HG03066 (cell line): ENCODE results near the gene PLK5.
"Not testable (repeated sequence)": the region's sequence is repeated elsewhere in the genome, so short reads cannot be mapped to it uniquely, and the experiment has no call there.

Source experiments
- ATAC-seq: cut with Tn5 transposase; IDR thresholded peaks from one replicate; pipeline ENCODE4 v1.9.1; 2021; ENCODE audit warnings: low read depth; ENCODE audit not compliant: unreplicated experiment

PLK5 gene

DNA sequence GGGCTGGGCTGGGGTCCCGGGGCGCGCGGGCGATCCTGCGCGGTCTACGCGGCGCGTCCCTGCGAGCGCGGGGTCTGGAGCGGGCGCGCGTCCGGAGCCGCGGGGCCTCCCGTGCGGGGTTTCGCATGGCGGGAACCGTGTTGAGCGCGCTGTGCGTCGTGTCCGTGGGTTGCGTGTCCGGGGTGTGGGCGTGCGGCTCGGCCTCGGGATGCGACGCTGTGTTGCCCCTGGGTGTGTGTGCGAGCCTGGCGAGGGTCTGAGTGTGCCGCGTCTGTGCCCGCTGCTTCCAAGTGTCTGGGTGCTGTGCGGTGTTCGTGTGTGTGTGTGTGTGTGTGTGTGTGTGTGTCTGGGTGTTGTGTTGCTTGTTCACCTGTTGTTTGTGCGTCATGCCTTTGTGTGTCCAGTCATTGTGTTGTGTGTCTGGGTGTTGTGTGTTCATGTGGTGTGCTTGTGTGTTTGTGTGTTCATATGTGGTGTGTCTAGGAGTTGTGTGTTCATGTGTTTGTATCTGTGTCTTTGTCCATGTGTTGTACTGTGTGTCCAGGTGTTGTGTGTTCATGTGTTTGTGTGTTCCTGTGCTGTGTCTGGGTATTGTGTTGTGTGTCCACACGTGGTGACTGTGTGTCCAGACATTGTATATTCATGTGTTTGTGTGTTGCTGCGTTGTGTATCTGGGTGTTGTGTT is 552 bp downstream of the PLK5 start:
- ATAC-seq = no peak

DNA sequence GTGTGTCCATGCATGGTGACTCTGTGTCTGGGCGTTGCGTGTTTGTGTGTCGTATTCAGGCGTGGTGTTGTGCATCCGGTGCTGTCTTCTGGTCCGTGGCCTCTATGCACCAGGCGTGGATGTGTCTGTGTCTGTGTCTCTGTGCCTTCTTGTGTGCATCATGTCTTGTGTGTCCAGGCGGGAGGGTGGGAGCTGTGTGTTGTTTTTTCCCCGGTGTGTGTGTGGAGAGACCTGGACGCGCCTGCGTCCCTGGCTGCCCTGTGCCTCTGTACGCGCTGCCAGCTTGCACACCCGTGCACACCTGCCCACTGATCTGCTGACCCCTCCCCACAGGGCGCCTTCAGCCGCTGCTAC is 1.1 kb downstream of the PLK5 start:
- ATAC-seq = no peak

DNA sequence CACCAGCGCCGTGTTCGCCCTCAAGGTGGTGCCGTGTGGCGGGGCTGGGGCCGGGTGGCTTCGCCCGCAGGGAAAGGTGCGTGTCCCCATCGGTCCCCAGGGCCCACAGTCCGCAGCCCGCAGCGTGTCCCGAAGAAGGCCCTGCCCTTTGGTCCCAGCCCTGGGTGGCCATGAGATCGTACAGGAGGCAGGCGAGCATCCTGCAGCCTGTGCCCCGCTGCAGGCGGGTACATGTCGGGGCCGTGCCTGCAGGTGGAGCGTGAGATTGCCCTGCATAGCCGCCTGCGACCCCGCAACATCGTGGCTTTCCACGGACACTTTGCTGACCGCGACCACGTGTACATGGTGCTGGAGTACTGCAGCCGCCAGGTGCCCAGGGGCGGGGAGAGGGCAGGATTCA is 1.5 kb downstream of the PLK5 start:
- ATAC-seq = no peak

DNA sequence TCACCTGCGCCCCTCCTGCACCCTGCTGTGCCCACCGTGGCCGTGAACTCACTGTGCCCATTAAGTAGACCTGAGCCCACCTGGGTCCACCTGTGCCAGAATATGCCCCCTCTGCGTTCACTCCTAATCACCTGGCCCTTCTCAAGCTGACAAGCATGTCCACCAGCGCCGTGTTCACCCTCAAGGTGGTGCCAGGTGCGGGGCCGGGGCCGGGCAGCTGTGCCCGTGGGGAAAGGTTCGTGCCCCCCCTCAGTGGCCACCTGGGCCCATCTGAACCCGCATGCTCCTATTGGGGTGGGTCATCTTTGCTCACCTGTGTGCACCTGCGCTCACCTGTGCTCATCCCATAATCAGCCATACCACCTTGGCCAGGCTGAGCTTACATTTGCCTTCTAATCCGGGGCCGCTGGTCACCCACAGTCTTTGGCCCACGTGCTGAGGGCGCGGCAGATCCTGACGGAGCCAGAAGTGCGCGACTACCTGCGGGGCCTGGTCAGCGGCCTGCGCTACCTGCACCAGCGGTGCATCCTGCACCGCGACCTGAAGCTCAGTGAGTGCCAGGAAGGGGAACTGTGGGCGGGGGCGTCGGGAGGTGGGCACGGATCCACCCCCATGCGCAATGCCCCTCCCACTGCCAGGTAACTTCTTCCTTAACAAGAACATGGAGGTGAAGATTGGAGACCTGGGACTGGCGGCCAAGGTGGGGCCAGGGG is 2.3 kb downstream of the PLK5 start:
- no peak for ATAC-seq

DNA sequence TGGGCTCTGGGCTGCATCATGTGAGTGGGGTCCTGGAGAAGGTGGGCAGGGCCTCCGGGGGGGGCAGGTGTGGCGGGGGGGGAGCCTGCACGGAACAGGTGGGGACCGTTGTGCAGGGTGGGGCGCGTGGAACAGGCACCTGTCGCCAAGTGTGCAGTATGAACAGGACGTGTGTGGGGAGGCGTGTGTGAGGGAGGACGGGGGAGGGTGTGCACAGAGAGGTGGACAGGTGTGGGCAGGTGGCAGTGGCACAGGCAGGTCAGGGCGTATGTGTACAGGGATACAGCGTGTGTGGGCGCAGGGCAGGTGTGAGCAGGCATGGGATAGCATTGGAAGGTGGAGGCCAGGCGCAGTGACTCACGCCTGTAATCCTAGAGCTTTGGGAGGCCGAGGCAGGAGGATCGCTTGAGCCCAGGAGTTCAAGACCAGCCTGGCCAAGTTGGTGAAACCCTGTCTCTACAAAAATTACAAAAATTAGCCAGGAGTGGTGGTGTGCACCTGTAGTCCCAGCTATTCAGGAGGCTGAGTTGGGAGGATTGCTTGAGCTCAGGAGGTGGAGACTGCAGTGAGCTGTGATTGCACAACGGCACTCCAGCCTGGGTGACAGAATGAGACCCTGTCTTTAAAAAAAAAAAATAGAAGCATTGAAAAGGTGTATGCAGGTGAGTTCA is 3.2 kb downstream of the PLK5 start:
- no peak for ATAC-seq

DNA sequence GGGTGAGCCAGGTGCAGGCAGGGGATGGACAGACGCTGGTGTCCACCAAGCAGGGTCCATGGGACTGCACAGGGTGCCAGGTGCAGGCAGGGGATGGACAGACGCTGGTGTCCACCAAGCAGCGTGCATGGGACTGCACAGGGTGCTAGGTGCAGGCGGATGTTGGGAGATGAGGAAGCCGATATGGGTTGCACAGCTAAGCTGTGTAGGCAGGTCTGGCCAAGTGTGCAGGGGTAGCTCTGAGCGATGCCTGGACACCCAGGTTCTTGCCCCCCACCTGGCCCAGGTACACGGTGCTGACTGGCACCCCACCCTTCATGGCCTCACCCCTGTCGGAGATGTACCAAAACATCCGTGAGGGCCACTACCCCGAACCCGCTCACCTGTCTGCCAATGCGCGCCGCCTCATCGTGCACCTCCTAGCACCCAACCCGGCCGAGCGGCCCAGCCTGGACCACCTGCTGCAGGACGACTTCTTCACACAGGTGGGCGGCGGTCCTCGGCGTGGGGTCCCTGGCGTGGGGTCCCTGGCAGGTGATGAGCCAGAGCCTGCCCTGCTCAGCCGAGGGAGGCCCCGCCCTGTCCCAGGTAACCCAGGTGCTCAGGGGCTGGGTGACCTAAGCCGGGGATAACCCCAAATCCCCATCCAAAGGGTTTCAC is 3.9 kb downstream of the PLK5 start:
- no peak for ATAC-seq

DNA sequence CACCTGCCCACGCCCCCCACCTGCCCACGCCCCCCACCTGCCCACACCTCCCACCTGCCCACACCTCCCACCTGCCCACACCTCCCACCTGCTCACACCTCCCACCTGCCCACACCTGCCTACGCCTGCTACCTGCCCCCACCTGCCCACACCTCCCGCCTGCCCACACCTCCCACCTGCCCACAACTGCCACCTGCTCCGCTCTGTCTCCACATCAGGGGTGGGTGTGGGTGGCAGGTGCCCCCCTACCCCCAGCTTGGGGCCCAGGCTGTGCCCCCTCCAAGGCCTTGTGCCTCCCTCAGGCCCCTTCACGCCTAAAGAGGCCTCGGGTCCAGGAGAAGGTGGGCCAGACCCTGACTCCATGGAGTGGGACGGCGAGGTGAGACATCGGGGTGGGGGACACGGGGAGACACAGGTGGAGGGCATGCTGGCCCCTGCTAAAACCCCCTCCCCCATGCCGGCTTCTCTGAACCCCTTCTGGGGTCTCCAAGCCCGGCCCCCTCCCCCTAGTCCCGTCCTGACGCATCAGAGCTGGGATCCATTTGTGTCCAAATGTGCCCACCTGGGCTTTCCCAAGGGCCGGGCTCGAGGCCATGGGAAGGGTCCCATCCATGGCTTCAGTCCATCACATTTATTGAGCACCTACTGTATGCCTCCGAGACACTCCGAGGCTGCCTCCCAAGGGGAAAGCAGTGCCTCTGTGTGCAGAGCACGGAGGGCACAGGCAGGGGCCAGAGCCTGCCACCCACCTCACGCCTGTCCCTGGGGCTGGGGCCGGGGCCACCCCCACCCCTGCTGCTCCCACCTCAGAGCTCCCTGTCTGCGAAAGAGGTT is 4.9 kb downstream of the PLK5 start:
- no peak for ATAC-seq

DNA sequence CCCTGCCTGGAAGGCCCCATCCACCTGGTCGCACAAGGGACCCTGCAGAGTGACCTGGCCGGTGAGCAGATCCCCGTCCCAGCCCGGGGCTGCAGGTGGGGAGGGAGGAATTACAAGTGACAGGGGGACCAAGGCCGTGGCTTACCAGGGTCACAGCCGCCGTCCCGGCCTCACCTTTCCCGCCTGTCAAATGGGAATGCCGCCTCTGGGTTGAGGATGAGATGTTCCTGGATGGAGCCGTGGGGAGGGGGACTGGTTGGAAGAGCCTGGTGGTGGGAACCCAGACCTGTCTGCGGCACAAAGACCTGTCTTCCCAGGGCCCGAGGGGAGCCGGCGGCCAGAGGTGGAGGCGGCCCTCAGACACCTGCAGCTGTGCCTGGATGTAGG is 5.5 kb downstream of the PLK5 start:
- no peak for ATAC-seq

DNA sequence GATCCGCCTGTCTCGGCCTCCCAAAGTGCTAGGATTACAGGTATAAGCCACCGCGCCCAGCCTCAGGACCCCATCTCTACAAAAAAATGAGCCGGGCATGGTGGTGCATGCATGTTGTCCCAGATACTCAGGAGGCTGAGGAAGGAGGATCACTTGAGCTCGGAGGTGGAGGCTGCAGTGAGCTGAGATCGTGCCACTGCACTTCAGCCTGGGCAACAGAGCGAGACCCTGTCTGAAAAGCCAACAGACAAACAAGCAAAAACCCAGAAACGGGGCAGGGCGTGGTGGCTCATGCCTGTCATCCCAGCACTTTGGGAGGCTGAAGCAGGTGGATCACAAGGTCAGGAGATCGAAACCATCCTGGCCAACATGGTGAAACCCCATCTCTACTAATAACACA is 7.0 kb downstream of the PLK5 start:
- ATAC-seq = not testable (repeated sequence)

DNA sequence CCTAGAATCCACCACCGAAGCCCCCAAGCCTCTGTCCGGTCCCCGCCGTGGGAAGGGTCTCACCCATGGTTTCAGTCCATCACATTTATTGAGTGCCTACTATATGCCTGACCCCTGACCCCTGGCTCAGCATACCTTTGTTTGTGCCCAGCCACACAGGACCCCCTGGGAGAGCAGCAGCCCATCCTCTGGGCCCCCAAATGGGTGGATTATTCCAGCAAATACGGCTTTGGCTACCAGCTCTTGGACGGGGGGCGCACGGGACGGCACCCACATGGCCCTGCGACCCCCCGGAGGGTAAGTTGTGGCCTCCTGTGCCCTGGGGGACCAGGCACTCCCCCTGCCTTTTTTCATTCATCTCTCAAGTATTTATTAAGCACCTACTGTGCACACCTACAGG is 7.7 kb downstream of the PLK5 start:
- no peak for ATAC-seq

DNA sequence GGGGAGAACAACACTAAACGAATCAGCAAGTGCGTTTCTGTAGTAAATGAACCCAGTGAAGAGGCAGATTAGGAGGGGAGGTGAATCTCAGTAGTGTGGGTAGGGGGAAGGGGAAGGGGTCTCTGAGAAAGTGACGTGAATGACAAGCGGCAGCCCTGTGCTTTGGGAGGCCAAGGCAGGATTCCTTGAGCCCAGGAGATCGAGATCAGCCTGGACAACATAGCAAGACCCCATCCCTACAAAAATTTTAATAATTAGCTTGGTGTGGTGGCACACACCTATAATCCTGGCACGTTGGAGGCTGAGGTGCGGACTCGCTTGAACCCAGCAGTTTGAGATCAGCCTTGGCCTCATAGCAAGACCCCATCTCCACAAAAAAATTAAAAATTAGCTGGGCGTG is 8.1 kb downstream of the PLK5 start:
- no peak for ATAC-seq

DNA sequence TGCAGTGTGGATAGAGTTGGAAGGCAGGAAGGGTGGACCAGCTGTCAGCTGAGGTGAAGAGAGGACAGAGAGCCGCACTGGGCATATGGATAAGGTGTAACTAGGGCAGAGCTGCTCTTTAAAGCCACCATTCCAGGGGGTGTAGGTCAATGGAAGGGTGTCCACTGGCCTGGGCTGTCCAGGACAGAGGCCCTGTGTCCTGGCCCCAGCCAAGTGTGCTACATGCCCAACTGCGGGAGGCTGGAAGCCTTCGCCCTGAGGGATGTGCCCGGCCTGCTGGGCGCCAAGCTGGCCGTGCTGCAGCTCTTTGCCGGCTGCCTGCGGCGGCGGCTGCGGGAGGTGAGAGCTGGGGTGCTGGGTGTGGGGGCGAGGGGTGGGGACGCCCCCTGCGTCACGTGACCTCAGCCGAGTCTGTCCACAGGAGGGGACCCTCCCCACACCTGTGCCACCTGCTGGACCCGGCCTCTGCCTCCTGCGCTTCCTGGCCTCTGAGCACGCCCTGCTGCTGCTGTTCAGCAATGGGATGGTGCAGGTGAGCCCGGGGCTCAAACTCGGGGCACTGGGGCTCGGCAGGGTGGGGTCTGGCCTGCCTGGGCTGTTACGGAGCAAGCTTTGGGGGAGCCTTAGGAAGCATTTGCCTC is 9.8 kb downstream of the PLK5 start:
- no peak for ATAC-seq

DNA sequence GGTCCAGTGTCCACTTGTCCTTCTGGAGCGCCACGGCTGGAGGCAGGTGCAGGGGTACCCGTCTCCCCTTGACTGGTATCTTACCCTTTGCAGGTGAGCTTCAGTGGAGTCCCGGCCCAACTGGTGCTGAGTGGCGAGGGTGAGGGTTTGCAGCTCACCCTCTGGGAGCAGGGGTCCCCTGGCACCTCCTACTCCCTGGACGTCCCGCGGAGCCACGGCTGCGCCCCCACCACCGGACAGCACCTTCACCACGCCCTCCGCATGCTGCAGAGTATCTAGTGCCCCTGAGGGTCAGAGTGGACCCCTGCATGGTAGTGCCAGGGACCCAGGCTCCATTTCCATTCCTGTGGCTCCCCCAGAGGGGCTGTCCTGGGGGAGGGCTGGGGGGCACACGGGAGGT is 11.1 kb downstream of the PLK5 start:
- no peak for ATAC-seq

DNA sequence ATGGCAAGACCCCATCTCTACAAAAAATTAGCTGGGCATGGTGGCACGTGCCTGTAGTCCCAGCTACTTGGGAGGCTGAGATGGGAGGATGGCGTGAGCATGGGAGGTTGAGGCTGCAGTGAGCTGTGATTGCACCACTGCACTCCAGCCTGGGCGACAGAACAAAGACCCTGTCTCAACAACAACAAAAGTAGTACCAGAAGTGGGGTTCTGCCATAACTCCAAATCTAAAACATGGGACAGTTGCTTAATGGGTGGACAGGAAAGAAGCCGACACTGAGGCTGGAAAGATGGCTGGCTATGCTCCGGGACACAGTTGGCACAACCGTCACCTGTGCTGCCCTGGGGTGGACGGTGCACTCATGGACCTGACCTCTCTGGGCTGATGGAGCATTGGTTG is 11.8 kb downstream of the PLK5 start:
- ATAC-seq = not testable (repeated sequence)

DNA sequence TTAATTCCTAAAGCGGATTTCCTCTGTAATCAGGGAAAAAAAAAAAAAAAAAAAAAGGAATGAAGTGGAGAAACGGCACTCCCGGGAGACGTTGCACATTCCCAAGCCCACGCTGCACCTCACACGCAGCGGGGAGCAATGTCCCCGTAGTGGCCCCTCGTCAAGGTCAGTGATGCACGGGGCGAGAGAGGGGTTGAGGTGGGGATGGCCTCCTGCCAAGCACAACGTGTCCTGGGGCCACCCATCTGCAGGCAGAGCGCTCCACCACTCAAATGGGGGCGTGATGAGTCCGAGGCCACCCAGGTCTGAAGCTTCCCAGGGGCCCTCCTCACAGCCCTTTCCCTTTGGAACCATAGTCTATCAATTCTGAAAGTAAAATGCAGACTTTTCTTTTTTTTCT is 15.1 kb downstream of the PLK5 start:
- no peak for ATAC-seq

DNA sequence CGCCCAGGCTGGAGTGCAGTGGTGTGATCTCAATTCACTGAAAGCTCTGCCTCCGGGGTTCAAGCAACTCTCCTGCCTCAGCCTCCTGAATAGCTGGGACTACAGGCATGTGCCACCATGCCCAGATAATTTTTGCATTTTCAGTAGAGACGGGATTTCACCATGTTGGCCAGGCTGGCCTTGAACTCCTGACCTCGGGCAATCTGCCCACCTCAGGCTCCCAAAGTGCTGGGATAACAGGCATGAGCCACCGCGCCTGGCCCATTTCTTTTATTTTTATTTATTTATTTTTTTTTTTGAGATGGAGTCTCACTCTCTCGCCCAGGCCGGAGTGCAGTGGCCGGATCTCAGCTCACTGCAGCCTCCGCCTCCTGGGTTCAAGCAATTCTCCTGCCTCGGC is 15.9 kb downstream of the PLK5 start:
- ATAC-seq = not testable (repeated sequence)

DNA sequence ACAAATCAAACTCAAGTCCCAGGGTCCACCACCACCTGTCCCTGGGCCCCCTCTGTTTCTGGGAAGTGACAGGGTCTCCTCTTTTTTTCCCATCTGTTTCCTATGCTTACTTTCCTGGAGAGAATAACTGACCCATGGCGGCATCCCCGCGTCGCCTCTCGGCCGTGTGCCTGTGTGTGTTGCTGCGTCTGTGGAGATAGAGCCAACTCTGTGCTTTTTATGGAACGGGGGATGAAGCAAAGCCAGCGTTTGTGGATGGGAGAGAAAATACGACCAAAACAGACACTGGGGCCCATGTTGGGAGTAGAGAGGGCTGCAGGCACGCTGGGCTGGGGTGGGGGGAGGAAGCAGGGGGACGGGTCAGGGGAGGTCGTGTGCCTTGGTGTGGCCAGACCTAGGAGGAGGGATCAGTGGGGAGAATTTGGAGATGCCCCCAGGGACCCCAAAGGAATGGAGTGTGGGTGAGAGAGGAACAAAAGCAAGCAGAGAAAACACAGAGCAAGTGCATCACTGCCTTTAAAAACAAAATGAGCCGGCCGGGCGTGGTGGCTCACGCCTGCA is 16.6 kb downstream of the PLK5 start:
- no peak for ATAC-seq

DNA sequence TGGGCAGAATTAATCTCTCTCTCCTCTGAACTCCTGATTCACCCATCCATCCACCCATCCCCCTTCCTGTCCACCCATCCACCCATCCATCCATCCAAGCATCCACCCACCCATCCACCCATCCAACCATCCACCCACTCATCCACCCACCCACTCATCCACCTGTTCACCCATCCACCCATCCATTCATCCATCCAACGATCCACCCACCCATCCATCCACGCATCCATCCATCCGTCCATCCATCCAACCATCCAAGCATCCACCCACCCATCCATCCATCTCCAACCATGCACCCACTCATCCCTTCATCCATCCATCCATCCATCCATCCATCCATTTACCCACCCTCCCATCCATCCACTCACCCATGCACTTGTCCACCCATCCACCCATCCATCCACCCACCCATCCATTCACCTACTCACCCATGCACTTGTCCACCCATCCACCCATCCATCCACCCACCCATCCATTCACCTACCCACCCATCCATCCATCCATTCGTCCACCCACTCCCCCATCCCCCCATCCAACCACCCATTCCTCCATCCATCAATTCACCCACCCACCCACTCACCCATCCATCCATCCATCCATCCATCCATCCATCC is 25.6 kb downstream of the PLK5 start:
- ATAC-seq = no peak
